IMR-90 (cell line): Measurements from ENCODE around the gene SEMA3E. TPM values are rescaled to one million over a fixed set of nuclear protein-coding genes. Genes with fewer than 3 reads are reported as not detected.

ENCODE experiments used
- ATAC-seq: fragments of 200-7000 bp; cut with Tn5 transposase; 2 replicates; pipeline ENCODE4 v1.9.1; 2020; ENCODE audit warnings: low read depth, mild to moderate bottlenecking, moderate library complexity
- BruUV-seq: library from RNA; stranded (reverse); fragments of 400-500 nt; replicated peaks from 2 replicates; lab custom pipeline; 2021; lab: Mats Ljungman, UMichigan
- CTCF ChIA-PET: fragments of 300-600 bp; formaldehyde crosslinking; extraction: SDS; loops from one replicate; lab custom pipeline; 2021; ENCODE audit warnings: antibody characterized with exemption; lab: Yijun Ruan, JAX
- POLR2A ChIA-PET: fragments of 300-600 bp; sonication (Branson Sonifier 250); formaldehyde crosslinking; loops from one replicate; lab custom pipeline; 2022; ENCODE audit warnings: antibody characterized with exemption; ENCODE audit not compliant: unreplicated experiment; lab: Charles Lee
- DNase-seq: peaks from one replicate; pipeline ENCODE4 v3.0.0; 2013
- H2AFZ ChIP-seq: replicated peaks from 2 replicates; pipeline ENCODE3; 2013; ENCODE audit warnings: low read length, mild to moderate bottlenecking; ENCODE audit not compliant: poor library complexity
- H2AK5ac ChIP-seq: 2 replicates; pipeline ENCODE4 v1.6.1; 2013; ENCODE audit warnings: low read depth, low read length, inconsistent platforms
- H2AK9ac ChIP-seq: replicated peaks from 2 replicates; pipeline ENCODE3; 2013; ENCODE audit warnings: mild to moderate bottlenecking, low read depth, low read length, moderate library complexity; ENCODE audit not compliant: poor library complexity
- H2BK120ac ChIP-seq: 2 replicates; pipeline ENCODE4 v1.6.1; 2013; ENCODE audit warnings: low read depth, low read length, inconsistent platforms
- H2BK15ac ChIP-seq: 3 replicates; pipeline ENCODE4 v1.6.1; 2013; ENCODE audit warnings: low read depth, low read length, inconsistent platforms
- H2BK20ac ChIP-seq: 2 replicates; pipeline ENCODE4 v1.6.1; 2013; ENCODE audit warnings: low read depth, mild to moderate bottlenecking, inconsistent platforms, low read length, moderate library complexity
- H2BK5ac ChIP-seq: 2 replicates; pipeline ENCODE4 v1.6.1; 2013; ENCODE audit warnings: mild to moderate bottlenecking, low read depth, low read length, inconsistent platforms; ENCODE audit not compliant: poor library complexity, severe bottlenecking
- H3K14ac ChIP-seq: replicated peaks from 2 replicates; pipeline ENCODE4 v1.6.1; 2013; ENCODE audit warnings: low read depth, low read length, inconsistent platforms
- H3K18ac ChIP-seq: 2 replicates; pipeline ENCODE4 v1.6.1; 2013; ENCODE audit warnings: low read depth, low read length, control low read depth
- H3K23ac ChIP-seq: 2 replicates; pipeline ENCODE4 v1.6.1; 2013; ENCODE audit warnings: low read depth, low read length, inconsistent platforms
- H3K27ac ChIP-seq: 2 replicates; pipeline ENCODE4 v1.5.1; 2013; ENCODE audit warnings: mild to moderate bottlenecking, control low read depth, low read length; ENCODE audit not compliant: insufficient read depth
- H3K27me3 ChIP-seq: 2 replicates; pipeline ENCODE4 v1.6.1; 2013; ENCODE audit warnings: low read length; ENCODE audit not compliant: control insufficient read depth, insufficient read depth
- H3K36me3 ChIP-seq: 2 replicates; pipeline ENCODE4 v1.6.1; 2013; ENCODE audit warnings: low read length, mixed read lengths; ENCODE audit not compliant: control insufficient read depth, insufficient read depth
- H3K4ac ChIP-seq: 2 replicates; pipeline ENCODE4 v1.6.1; 2013; ENCODE audit warnings: low read depth, low read length, inconsistent platforms
- H3K4me1 ChIP-seq: 2 replicates; pipeline ENCODE4 v1.6.1; 2013; ENCODE audit warnings: low read length, mixed read lengths; ENCODE audit not compliant: control insufficient read depth, insufficient read depth
- H3K4me2 ChIP-seq: 2 replicates; pipeline ENCODE4 v1.6.1; 2013; ENCODE audit warnings: low read depth, mild to moderate bottlenecking, control low read depth, low read length, moderate library complexity
- H3K4me3 ChIP-seq: 2 replicates; pipeline ENCODE4 v1.5.1; 2013; ENCODE audit warnings: low read depth, mild to moderate bottlenecking, control low read depth, low read length, moderate library complexity; ENCODE audit not compliant: insufficient read depth
- H3K56ac ChIP-seq: 2 replicates; pipeline ENCODE4 v1.6.1; 2013; ENCODE audit warnings: low read length, inconsistent platforms; ENCODE audit not compliant: insufficient read depth; ENCODE audit errors: extremely low read depth
- H3K79me1 ChIP-seq, 2 experiments: 2 replicates each; pipeline ENCODE4 v1.6.1; 2013; ENCODE audit warnings: low read length in 2 of 2, inconsistent platforms in 1 of 2, low read depth in 1 of 2
- H3K9ac ChIP-seq: 2 replicates; pipeline ENCODE4 v1.6.1; 2013; ENCODE audit warnings: low read depth, low read length, control low read depth
- H3K9me1 ChIP-seq: 2 replicates; pipeline ENCODE4 v1.6.1; 2013; ENCODE audit warnings: low read length, inconsistent platforms; ENCODE audit not compliant: insufficient read depth
- H3K9me3 ChIP-seq: 2 replicates; pipeline ENCODE4 v1.6.1; 2013; ENCODE audit warnings: low read length; ENCODE audit not compliant: control insufficient read depth, insufficient read depth
- H4K20me1 ChIP-seq: 2 replicates; pipeline ENCODE4 v1.6.1; 2013; ENCODE audit warnings: low read length, inconsistent platforms; ENCODE audit not compliant: insufficient read depth
- H4K5ac ChIP-seq: 2 replicates; pipeline ENCODE4 v1.6.1; 2013; ENCODE audit warnings: mild to moderate bottlenecking, low read depth, low read length, control low read depth
- H4K8ac ChIP-seq, 2 experiments: 2 replicates each; pipeline ENCODE4 v1.6.1; 2013; ENCODE audit warnings: low read depth in 2 of 2, low read length in 2 of 2, control low read depth in 1 of 2, inconsistent platforms in 1 of 2
- H4K91ac ChIP-seq: 2 replicates; pipeline ENCODE4 v1.6.1; 2013; ENCODE audit warnings: low read depth, low read length, inconsistent platforms; ENCODE audit not compliant: insufficient read depth
- BHLHE40 ChIP-seq: fragments of 150-350 bp; IDR thresholded peaks from 2 replicates; pipeline ENCODE4 v1.6.1; 2016; ENCODE audit warnings: mild to moderate bottlenecking, low read depth, low read length
- CEBPB ChIP-seq: IDR thresholded peaks from 2 replicates; pipeline ENCODE4 v1.6.1; 2012; ENCODE audit warnings: low read depth, low read length, improper control_type of control experiment
- CHD1 ChIP-seq: IDR thresholded peaks from 2 replicates; pipeline ENCODE4 v1.6.1; 2012; ENCODE audit warnings: low read depth, low read length, improper control_type of control experiment
- MAZ ChIP-seq: IDR thresholded peaks from 2 replicates; pipeline ENCODE4 v1.6.1; 2012; ENCODE audit warnings: low read depth, mild to moderate bottlenecking, low read length, improper control_type of control experiment, moderate library complexity, borderline replicate concordance
- RAD21 ChIP-seq: IDR thresholded peaks from 2 replicates; pipeline ENCODE4 v1.6.1; 2012; ENCODE audit warnings: low read length, improper control_type of control experiment
- RCOR1 ChIP-seq: IDR thresholded peaks from 2 replicates; pipeline ENCODE4 v1.6.1; 2012; ENCODE audit warnings: mild to moderate bottlenecking, low read length, improper control_type of control experiment; ENCODE audit not compliant: insufficient replicate concordance
- RFX5 ChIP-seq: IDR thresholded peaks from 2 replicates; pipeline ENCODE4 v1.8.0; 2012; ENCODE audit warnings: low read depth, mild to moderate bottlenecking, low read length, moderate library complexity
- WGBS, 2 experiments: methylation state at CpG; one replicate each; pipeline versions ENCODE4 v1.1.5 to v1.1.7; 2013; ENCODE audit warnings: missing lambda C conversion rate in 2 of 2; ENCODE audit not compliant: insufficient read length in 1 of 2; ENCODE audit errors: extremely low coverage in 2 of 2; 5-methylcytosine and 5-hydroxymethylcytosine counted together
- dilution Hi-C: fragments of 300-500 bp; cut with HindIII; formaldehyde crosslinking; loops from one replicate; pipeline ENCODE4 v1.14.3; 2018; ENCODE audit warnings: low sequenced_read_pairs; ENCODE audit not compliant: unreplicated experiment
- in situ Hi-C: fragments of 300-500 bp; cut with MboI; formaldehyde crosslinking; loops from 3 replicates; pipeline ENCODE4 v1.14.3; 2019; ENCODE audit warnings: low sequenced_read_pairs, inconsistent platforms, mixed read lengths
- intact Hi-C: fragments of 100-400 bp; cut with micrococcal nuclease; formaldehyde crosslinking; loops from 2 replicates; pipeline ENCODE4 v1.10.0; 2022
- polyA plus RNA-seq, 3 experiments: library from polyadenylated mRNA; depleted of rRNA; stranded (reverse); fragments of >200 nt; gene quantifications; 2 replicates each; pipeline ENCODE4 v1.2.3, GENCODE V29; 2012; ENCODE audit warnings: low replicate concordance in 1 of 3
- total RNA-seq: library from RNA; depleted of rRNA; stranded (reverse); fragments of >200 nt; gene quantifications from 2 replicates; pipeline ENCODE4 v1.2.3, GENCODE V29; 2012
- TF ChIP-seq, protein P1 (sequence below): fragments of 150-350 bp; IDR thresholded peaks from 2 replicates; pipeline ENCODE4 v1.6.1; 2016; ENCODE audit warnings: low read depth, mild to moderate bottlenecking, low read length, moderate library complexity, borderline replicate concordance

SEMA3E gene
- total and polyA plus RNA-seq, 2 of the 4 experiments (the other 2 are of a cell fraction) = 0.31 to 0.72 TPM

DNA sequence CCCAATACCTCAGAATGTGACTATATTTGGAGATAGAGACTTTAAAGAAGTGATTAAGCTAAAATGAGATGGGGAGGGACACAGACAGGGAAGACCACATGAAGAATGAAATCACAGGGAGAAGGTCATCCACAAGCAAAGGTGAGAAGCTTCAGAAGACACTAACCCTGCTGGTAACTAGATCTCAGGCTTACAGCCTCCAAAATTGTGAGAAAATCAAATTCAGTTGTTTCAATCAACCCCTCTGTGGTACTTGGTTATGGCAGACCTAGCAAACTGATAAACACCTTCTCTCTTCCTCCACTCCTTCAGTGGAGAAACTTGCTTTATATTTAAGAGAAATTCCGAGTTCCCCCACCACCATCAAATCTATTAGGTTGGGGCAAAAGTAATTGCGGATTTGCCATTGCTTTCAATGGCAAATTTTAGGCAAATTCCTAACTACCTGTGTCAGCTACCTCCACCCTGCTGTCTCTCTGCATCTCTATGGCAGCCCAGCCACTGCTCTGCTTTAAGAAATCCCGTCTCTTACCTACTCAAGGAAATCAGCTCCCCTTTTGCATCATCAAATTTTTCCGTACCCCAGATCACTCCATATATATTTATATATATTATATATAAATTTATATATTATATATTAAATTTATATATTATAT lies 38.2 kb downstream of the SEMA3E start:
- Histone ChIP-seq H3K4me3 (no peak overlapping the region), H4K5ac (no peak overlapping the region), H3K79me1 (no peaks in the 10 kb centered on the region), H3K14ac (no peak overlapping the region), H2AFZ (no peak overlapping the region), H3K23ac (no peak overlapping the region), H3K4ac (no peak overlapping the region), H3K4me1 (no peaks in the 10 kb centered on the region), H3K18ac (no peak overlapping the region), H2AK5ac (no peak overlapping the region), H4K20me1 (no peaks in the 10 kb centered on the region), H3K9ac (no peak overlapping the region), H2BK5ac (no peak overlapping the region), H3K27ac (no peak overlapping the region), H3K36me3 (no peaks in the 10 kb centered on the region), H4K91ac (no peak overlapping the region), H3K56ac (no peak overlapping the region), H2BK120ac (no peak overlapping the region), H3K9me3 (no peaks in the 10 kb centered on the region), H2BK20ac (no peak overlapping the region), H2AK9ac (no peak overlapping the region), H3K9me1 (no peaks in the 10 kb centered on the region), H3K4me2 (no peak overlapping the region), H3K27me3 (no peaks in the 10 kb centered on the region), H4K8ac (no peak overlapping the region), H2BK15ac (no peak overlapping the region)
- in situ Hi-C loops (no loop called here), dilution Hi-C loops (no loop called here), intact Hi-C loops (no loop called here)
- 80% methylated on average over 1 of the region's 4 CpGs; no CpG with 5 or more reads in 1 of the 2 experiments for WGBS, 2 experiments
- no TSS peak for BruUV-seq
- CTCF ChIA-PET = interaction anchor here (0.6 kb wide), 1 partner anchor 27 kb away, joined by 3 read pairs; no protein-coding TSS in a partner anchor
- no peak for ATAC-seq
- no peak for TF ChIP-seq CEBPB
- TF ChIP-seq RAD21 = no peak
- TF ChIP-seq BHLHE40 = no peak
- TF ChIP-seq CHD1 = no peak
- no peak for TF ChIP-seq MAZ
- TF ChIP-seq RCOR1 = no peak
- TF ChIP-seq, protein P1, sequence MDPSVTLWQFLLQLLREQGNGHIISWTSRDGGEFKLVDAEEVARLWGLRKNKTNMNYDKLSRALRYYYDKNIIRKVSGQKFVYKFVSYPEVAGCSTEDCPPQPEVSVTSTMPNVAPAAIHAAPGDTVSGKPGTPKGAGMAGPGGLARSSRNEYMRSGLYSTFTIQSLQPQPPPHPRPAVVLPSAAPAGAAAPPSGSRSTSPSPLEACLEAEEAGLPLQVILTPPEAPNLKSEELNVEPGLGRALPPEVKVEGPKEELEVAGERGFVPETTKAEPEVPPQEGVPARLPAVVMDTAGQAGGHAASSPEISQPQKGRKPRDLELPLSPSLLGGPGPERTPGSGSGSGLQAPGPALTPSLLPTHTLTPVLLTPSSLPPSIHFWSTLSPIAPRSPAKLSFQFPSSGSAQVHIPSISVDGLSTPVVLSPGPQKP = no peak
- no peak for TF ChIP-seq RFX5
- DNase-seq = no peak
- POLR2A ChIA-PET = no interaction called here
